22Rv1 (cell line): Measurements from ENCODE around the gene MGAT4A.

ENCODE experiments used
- CTCF ChIP-seq: fragments of 450-650 bp; IDR thresholded peaks from 2 replicates; pipeline ENCODE4 v1.5.1; 2017; ENCODE audit warnings: mild to moderate bottlenecking
- ZFX ChIP-seq: fragments of 450-650 bp; IDR thresholded peaks from 2 replicates; pipeline ENCODE4 v1.6.1; 2017; ENCODE audit warnings: antibody characterized with exemption, borderline replicate concordance

GRCh38 chr2:98582523-98582922 lies 148.4 kb downstream of the MGAT4A start:
- no peak for TF ChIP-seq CTCF
- TF ChIP-seq ZFX: no peak
